ENCODE measurements around the gene RPP21.

RPP21 gene

DNA sequence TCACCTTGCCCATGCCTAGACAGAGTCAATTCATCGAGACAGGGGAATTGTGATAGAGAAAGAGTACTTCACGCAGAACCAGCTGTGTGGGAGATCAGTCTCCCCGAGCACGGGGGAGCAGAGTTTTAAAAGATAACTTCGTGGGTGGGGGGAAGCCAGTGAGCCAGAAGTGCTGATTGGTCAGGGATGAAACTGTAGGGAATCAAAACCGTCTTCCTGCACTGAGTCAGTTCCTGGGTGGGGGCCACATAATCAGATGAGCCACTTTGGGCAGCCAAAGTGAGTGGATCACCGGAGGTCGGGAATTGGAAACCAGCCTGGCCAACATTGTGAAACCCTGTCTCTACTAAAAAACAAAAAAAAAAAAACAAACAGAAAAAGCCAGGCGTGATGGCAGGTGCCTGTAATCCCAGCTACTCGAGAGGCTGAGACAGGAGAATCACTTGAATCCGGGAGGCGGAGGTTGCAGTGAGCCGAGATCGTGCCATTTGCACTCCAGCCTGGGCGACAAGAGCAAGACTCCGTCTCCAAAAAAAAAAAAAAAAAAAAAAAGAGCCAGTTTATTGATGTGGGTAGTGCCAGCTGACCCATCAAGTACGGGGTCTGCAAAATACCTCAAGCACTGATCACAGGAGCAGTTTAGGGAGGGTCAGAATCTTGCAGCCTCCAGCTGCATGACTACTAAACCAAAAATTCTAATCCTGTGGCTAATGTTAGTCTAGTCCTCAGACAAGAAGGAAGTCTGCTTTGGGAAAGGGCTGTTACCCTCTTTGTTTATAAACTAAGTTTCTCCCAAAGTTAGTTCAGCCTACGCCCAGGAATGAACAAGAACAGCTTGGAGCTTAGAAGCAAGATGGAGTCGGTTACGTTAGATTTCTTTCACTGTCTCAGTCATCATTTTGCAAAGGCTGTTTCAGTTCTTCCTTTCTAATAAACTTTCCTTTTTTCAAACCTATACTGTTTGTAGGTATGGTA, 22.1 kb upstream of the RPP21 start:
- Histone ChIP-seq H2BK5ac (ENCODE audit: low read depth, low read length, poor library complexity, severe bottlenecking) (no peak overlapping the region), H3K14ac (ENCODE audit: low read length in 2 of 2) (no peak overlapping the region), H2AK5ac (ENCODE audit: low read length, severe bottlenecking) (no peak overlapping the region), H3K4me2 (ENCODE audit: low read length, poor library complexity, severe bottlenecking) (no peak overlapping the region), H3K27me3 (ENCODE audit: control insufficient read depth in 1 of 2, insufficient read depth in 1 of 2, low read length in 2 of 2) (no peaks in the 10 kb centered on the region), H2AFZ (ENCODE audit: low read depth, low read length) (no peak overlapping the region), H3K9ac (ENCODE audit: low read length) (peak overlapping the region; percentile 20), H2BK15ac (ENCODE audit: low read depth, poor library complexity, severe bottlenecking) (no peak overlapping the region), H3K18ac (ENCODE audit: low read depth in 1 of 2, low read length in 2 of 2) (no peak overlapping the region), H3K23ac (ENCODE audit: low read length in 2 of 2) (no peak overlapping the region), H3K9me3 (ENCODE audit: control insufficient read depth, low read length) (no peaks in the 10 kb centered on the region), H3K4me1 (ENCODE audit: control insufficient read depth, insufficient read depth, low read depth, low read length) (peaks cover 9% of the 10 kb centered on the region), H3K4ac (ENCODE audit: low read depth in 1 of 2, low read length in 2 of 2) (no peak overlapping the region), H3K4me3 (ENCODE audit: insufficient read depth in 1 of 2, low read depth in 1 of 2, low read length in 2 of 2) (peak overlapping the region in 1 of 2 experiments; percentile 46), H2BK12ac (ENCODE audit: low read length in 2 of 2) (no peak overlapping the region), H3K36me3 (ENCODE audit: control insufficient read depth in 1 of 2, insufficient read depth in 2 of 2, low read depth in 1 of 2, low read length in 2 of 2) (peaks cover 0 to 5% of the 10 kb centered on the region in 2 experiments), H2BK120ac (ENCODE audit: low read depth, low read length) (no peak overlapping the region), H3K27ac (ENCODE audit: low read length, poor library complexity, severe bottlenecking) (no peak overlapping the region), H3K79me1 (replicated peaks; ENCODE audit: low read length, poor library complexity, severe bottlenecking) (peaks cover 12% of the 10 kb centered on the region), H4K91ac (ENCODE audit: low read length) (no peak overlapping the region), H4K8ac (ENCODE audit: low read length) (no peak overlapping the region)
- 70% methylated on average over 16 of the region's 20 CpGs for WGBS
- peak; percentile 65 for DNase-seq

DNA sequence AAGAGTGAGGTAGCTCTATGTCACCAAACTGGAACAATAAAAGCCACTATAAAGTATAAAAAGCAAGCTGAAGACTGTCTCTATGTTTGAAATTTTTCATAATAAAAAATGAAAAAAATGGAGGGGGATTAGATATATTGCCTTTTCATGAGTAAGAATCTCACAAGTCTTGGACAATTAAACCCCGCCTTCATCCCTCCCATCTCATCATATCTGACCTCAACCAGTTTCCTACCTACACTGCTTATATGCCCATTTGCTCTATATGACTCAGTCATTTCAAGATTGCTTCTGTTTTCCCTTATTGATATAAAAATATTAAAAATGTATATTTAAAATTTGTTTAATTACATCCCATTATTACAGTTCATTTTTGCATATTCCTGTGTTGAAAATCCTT, 21.1 kb upstream of the RPP21 start:
- Histone ChIP-seq H2BK120ac (ENCODE audit: low read depth, low read length) (no peak overlapping the region), H2AFZ (ENCODE audit: low read depth, low read length) (no peak overlapping the region), H3K23ac (ENCODE audit: low read length in 2 of 2) (no peak overlapping the region), H2BK12ac (ENCODE audit: low read length in 2 of 2) (no peak overlapping the region), H3K27me3 (ENCODE audit: control insufficient read depth in 1 of 2, insufficient read depth in 1 of 2, low read length in 2 of 2) (no peaks in the 10 kb centered on the region), H3K18ac (ENCODE audit: low read depth in 1 of 2, low read length in 2 of 2) (no peak overlapping the region), H3K4me2 (ENCODE audit: low read length, poor library complexity, severe bottlenecking) (no peak overlapping the region), H3K27ac (ENCODE audit: low read length, poor library complexity, severe bottlenecking) (no peak overlapping the region), H4K91ac (ENCODE audit: low read length) (no peak overlapping the region), H3K4ac (ENCODE audit: low read depth in 1 of 2, low read length in 2 of 2) (no peak overlapping the region), H2AK5ac (ENCODE audit: low read length, severe bottlenecking) (no peak overlapping the region), H3K4me3 (ENCODE audit: insufficient read depth in 1 of 2, low read depth in 1 of 2, low read length in 2 of 2) (no peak overlapping the region), H2BK5ac (ENCODE audit: low read depth, low read length, poor library complexity, severe bottlenecking) (no peak overlapping the region), H3K79me1 (replicated peaks; ENCODE audit: low read length, poor library complexity, severe bottlenecking) (peaks cover 15% of the 10 kb centered on the region), H3K36me3 (ENCODE audit: control insufficient read depth in 1 of 2, insufficient read depth in 2 of 2, low read depth in 1 of 2, low read length in 2 of 2) (peaks cover 0 to 4% of the 10 kb centered on the region in 2 experiments), H3K9ac (ENCODE audit: low read length) (no peak overlapping the region), H3K14ac (ENCODE audit: low read length in 2 of 2) (no peak overlapping the region), H3K9me3 (ENCODE audit: control insufficient read depth, low read length) (no peaks in the 10 kb centered on the region), H3K4me1 (ENCODE audit: control insufficient read depth, insufficient read depth, low read depth, low read length) (peaks cover 9% of the 10 kb centered on the region), H4K8ac (ENCODE audit: low read length) (no peak overlapping the region), H2BK15ac (ENCODE audit: low read depth, poor library complexity, severe bottlenecking) (no peak overlapping the region)
- WGBS = 100% methylated on average over 1 of the region's 1 CpG
- no peak for DNase-seq

DNA sequence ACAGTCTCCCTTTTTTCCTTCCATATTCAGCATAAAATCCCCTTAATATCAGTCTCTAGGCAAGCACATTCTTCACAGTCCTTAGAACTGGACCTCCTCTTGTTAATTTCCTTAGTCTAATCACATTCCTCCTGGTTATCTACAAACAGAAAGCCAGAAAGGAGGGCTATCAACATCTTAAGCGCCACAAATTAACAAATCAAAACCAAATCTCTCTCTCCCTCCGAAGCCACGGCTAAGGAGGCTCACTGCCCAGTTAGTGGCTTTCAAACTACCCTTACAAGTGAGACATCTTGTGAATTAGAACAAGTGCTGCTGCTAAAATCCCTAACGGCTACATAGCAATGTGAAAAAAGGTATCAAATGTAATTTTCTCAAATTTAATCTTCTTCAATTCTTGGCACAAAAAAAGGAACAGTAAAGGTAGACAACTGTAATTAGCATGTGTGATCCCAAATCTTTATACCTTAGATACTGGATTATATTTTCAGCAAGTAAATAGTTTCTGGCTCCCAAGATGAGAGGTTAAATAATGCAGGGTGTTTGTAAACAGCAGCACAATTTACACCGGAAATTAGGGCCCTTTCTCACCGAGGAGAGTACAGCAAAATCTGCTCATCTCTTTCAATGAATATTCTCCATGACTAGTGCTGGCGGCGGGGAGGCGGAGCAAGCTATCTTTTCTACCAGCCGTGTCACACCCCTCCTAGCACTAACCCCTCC, 19.6 kb upstream of the RPP21 start:
- peak; percentile 87 for DNase-seq
- Histone ChIP-seq H2BK15ac (ENCODE audit: low read depth, poor library complexity, severe bottlenecking) (no peak overlapping the region), H3K4me3 (ENCODE audit: insufficient read depth in 1 of 2, low read depth in 1 of 2, low read length in 2 of 2) (peak overlapping the region; percentile 96 to 99), H3K14ac (ENCODE audit: low read length in 2 of 2) (no peak overlapping the region), H3K9me3 (ENCODE audit: control insufficient read depth, low read length) (no peaks in the 10 kb centered on the region), H2AK5ac (ENCODE audit: low read length, severe bottlenecking) (no peak overlapping the region), H3K23ac (ENCODE audit: low read length in 2 of 2) (no peak overlapping the region), H3K36me3 (ENCODE audit: control insufficient read depth in 1 of 2, insufficient read depth in 2 of 2, low read depth in 1 of 2, low read length in 2 of 2) (peaks cover 6 to 13% of the 10 kb centered on the region in 2 experiments), H4K8ac (ENCODE audit: low read length) (no peak overlapping the region), H3K4me1 (ENCODE audit: control insufficient read depth, insufficient read depth, low read depth, low read length) (peaks cover 9% of the 10 kb centered on the region), H3K4ac (ENCODE audit: low read depth in 1 of 2, low read length in 2 of 2) (peak overlapping the region in 1 of 2 experiments; percentile 41), H3K79me1 (replicated peaks; ENCODE audit: low read length, poor library complexity, severe bottlenecking) (peaks cover 15% of the 10 kb centered on the region), H2BK5ac (ENCODE audit: low read depth, low read length, poor library complexity, severe bottlenecking) (no peak overlapping the region), H3K27ac (ENCODE audit: low read length, poor library complexity, severe bottlenecking) (peak overlapping the region; percentile 88), H2AFZ (ENCODE audit: low read depth, low read length) (peak overlapping the region; percentile 36), H3K27me3 (ENCODE audit: control insufficient read depth in 1 of 2, insufficient read depth in 1 of 2, low read length in 2 of 2) (no peaks in the 10 kb centered on the region), H2BK12ac (ENCODE audit: low read length in 2 of 2) (no peak overlapping the region), H2BK120ac (ENCODE audit: low read depth, low read length) (no peak overlapping the region), H3K18ac (ENCODE audit: low read depth in 1 of 2, low read length in 2 of 2) (peak overlapping the region in 1 of 2 experiments; percentile 79), H3K9ac (ENCODE audit: low read length) (peak overlapping the region; percentile 98), H4K91ac (ENCODE audit: low read length) (no peak overlapping the region), H3K4me2 (ENCODE audit: low read length, poor library complexity, severe bottlenecking) (peak overlapping the region; percentile 99)
- WGBS = 4% methylated on average over 8 of the region's 10 CpGs
